Measurements from ENCODE around the gene ATF7IP2. TPM values are rescaled to one million over a fixed set of nuclear protein-coding genes. Genes with fewer than 3 reads are reported as not detected.

The ATF7IP2 gene
- total and polyA plus RNA-seq, 9 of the 15 experiments (the other 6 are each of a cell fraction or from before 2014, with no cell fraction given) = 131 to 515 (median 196) TPM

DNA sequence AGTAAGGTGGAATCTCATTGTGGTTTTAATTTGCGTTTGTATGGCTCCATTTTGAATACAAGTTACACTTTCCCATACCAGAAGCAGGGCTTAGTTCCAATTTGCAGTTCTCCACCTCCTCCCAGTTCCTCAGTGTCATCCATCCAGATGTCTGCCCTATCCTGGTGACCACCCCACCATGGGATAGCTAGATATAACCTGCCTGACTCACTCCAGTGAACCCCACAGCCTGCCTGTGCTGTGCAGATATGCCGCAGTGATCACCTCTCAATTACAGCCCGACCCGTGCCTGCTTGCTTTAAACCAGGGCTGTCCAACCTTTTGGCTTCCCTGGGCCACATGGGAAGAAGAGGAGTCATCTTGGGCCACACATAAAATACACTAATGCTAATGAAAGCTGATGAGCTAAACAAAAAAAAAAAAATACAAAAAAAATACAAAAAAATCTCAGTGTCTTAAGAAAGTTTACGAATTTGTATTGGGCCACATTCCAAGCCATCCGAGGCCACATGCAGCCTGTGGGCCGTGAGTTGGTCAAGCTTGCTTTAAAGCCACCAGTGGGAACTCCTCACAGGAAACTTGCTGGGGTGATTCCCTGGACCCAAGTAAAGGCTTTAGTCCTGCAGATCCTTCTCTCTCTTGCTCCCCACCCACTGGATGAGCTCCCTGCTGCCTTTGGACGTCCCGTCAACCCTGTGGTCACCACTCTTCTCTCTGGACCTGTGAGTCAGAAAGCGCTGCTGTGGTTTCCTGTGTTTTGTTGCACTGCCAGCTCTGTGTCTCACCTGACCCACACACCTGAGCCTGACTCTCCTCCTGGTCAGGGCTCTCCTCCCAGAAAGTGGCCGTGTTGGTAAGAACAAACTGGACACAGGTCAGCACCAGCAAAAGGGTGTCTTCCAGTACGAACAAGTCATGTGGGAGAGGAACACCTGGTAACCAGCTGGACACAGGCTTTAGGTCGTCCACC, 111.6 kb downstream of the ATF7IP2 start (continued):
- TF ChIP-seq, protein P1, sequence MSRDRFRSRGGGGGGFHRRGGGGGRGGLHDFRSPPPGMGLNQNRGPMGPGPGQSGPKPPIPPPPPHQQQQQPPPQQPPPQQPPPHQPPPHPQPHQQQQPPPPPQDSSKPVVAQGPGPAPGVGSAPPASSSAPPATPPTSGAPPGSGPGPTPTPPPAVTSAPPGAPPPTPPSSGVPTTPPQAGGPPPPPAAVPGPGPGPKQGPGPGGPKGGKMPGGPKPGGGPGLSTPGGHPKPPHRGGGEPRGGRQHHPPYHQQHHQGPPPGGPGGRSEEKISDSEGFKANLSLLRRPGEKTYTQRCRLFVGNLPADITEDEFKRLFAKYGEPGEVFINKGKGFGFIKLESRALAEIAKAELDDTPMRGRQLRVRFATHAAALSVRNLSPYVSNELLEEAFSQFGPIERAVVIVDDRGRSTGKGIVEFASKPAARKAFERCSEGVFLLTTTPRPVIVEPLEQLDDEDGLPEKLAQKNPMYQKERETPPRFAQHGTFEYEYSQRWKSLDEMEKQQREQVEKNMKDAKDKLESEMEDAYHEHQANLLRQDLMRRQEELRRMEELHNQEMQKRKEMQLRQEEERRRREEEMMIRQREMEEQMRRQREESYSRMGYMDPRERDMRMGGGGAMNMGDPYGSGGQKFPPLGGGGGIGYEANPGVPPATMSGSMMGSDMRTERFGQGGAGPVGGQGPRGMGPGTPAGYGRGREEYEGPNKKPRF (IDR thresholded peaks at IDR 0.05; ENCODE audit: low read depth, low read length) = no peak
- TF ChIP-seq, protein P2, sequence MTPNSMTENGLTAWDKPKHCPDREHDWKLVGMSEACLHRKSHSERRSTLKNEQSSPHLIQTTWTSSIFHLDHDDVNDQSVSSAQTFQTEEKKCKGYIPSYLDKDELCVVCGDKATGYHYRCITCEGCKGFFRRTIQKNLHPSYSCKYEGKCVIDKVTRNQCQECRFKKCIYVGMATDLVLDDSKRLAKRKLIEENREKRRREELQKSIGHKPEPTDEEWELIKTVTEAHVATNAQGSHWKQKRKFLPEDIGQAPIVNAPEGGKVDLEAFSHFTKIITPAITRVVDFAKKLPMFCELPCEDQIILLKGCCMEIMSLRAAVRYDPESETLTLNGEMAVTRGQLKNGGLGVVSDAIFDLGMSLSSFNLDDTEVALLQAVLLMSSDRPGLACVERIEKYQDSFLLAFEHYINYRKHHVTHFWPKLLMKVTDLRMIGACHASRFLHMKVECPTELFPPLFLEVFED (CRISPR knock-in tag; conservative IDR thresholded peaks at IDR 0.05) = 0 out of 2 replicates have a peak, but pooled peaks have one; percentile 54
- TF ChIP-seq ZNF121 (CRISPR knock-in tag; conservative IDR thresholded peaks at IDR 0.05) = no peak
- no peak for TF ChIP-seq ZNF75A (CRISPR knock-in tag; IDR thresholded peaks at IDR 0.05)
- TF ChIP-seq, protein P3, sequence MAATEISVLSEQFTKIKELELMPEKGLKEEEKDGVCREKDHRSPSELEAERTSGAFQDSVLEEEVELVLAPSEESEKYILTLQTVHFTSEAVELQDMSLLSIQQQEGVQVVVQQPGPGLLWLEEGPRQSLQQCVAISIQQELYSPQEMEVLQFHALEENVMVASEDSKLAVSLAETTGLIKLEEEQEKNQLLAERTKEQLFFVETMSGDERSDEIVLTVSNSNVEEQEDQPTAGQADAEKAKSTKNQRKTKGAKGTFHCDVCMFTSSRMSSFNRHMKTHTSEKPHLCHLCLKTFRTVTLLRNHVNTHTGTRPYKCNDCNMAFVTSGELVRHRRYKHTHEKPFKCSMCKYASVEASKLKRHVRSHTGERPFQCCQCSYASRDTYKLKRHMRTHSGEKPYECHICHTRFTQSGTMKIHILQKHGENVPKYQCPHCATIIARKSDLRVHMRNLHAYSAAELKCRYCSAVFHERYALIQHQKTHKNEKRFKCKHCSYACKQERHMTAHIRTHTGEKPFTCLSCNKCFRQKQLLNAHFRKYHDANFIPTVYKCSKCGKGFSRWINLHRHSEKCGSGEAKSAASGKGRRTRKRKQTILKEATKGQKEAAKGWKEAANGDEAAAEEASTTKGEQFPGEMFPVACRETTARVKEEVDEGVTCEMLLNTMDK (IDR thresholded peaks at IDR 0.05; ENCODE audit: borderline replicate concordance, insufficient read depth, low read depth, low read length, poor library complexity, severe bottlenecking) = no peak
- no peak for TF ChIP-seq ZNF217 (CRISPR knock-in tag; IDR thresholded peaks at IDR 0.05)
- TF ChIP-seq SRSF1 (IDR thresholded peaks at IDR 0.05; ENCODE audit: low read depth, low read length) = no peak
- no peak for TF ChIP-seq CCAR2 (IDR thresholded peaks at IDR 0.05; ENCODE audit: low read depth, low read length)
- TF ChIP-seq NEUROD1 (IDR thresholded peaks at IDR 0.05; ENCODE audit: borderline replicate concordance, low read depth, low read length, partially characterized antibody) = peak; percentile 77
- TF ChIP-seq CBFA2T2 (conservative IDR thresholded peaks at IDR 0.05) = peak; percentile 99
- peak; percentile 87 for TF ChIP-seq NFE2 (IDR thresholded peaks at IDR 0.05; ENCODE audit: low read depth)
- TF ChIP-seq ZNF263 (CRISPR knock-in tag; IDR thresholded peaks at IDR 0.05; ENCODE audit: borderline replicate concordance) = peak; percentile 66; the same call in 1 of the 2 replicates
- peak; percentile 78 for TF ChIP-seq MAFG (tag; conservative IDR thresholded peaks at IDR 0.05)
- TF ChIP-seq ZNF41 (CRISPR knock-in tag; conservative IDR thresholded peaks at IDR 0.05) = no peak
- no peak for TF ChIP-seq HCFC1 (IDR thresholded peaks at IDR 0.05; ENCODE audit: low read depth, low read length)
- no peak for TF ChIP-seq U2AF1 (optimal IDR thresholded peaks at IDR 0.05; ENCODE audit: low read depth, low read length)
- peak; percentile 83; the same call in 1 of the 2 replicates for TF ChIP-seq RUNX1 (IDR thresholded peaks at IDR 0.05; ENCODE audit: low read depth)
- no peak for TF ChIP-seq ZC3H4 (CRISPR knock-in tag; IDR thresholded peaks at IDR 0.05; ENCODE audit: borderline replicate concordance)
- 0 out of 2 replicates have a peak, but pooled peaks have one; percentile 23 for TF ChIP-seq TRIM28 (IDR thresholded peaks at IDR 0.05)
- 0 out of 2 replicates have a peak, but pooled peaks have one; percentile 59 for TF ChIP-seq ZNF644 (tag; IDR thresholded peaks at IDR 0.05; ENCODE audit: low read depth)
- TF ChIP-seq TAF1 (IDR thresholded peaks at IDR 0.05; ENCODE audit: control insufficient read depth, extremely low read depth, insufficient read depth, low read length, severe bottlenecking) = peak; percentile 32
- TF ChIP-seq SPI1 (IDR thresholded peaks at IDR 0.05; ENCODE audit: borderline replicate concordance, low read depth, low read length) = peak; percentile 53; the same call in 1 of the 2 replicates
- TF ChIP-seq SMARCE1 (IDR thresholded peaks at IDR 0.05) = peak; percentile 80
